Fibroblast of skin of right biceps (primary cell): ENCODE data around the gene NOL8.

Experiments
- DNase-seq: peaks from one replicate; pipeline ENCODE4 v3.0.0-alpha.2; 2013

NOL8 gene

DNA sequence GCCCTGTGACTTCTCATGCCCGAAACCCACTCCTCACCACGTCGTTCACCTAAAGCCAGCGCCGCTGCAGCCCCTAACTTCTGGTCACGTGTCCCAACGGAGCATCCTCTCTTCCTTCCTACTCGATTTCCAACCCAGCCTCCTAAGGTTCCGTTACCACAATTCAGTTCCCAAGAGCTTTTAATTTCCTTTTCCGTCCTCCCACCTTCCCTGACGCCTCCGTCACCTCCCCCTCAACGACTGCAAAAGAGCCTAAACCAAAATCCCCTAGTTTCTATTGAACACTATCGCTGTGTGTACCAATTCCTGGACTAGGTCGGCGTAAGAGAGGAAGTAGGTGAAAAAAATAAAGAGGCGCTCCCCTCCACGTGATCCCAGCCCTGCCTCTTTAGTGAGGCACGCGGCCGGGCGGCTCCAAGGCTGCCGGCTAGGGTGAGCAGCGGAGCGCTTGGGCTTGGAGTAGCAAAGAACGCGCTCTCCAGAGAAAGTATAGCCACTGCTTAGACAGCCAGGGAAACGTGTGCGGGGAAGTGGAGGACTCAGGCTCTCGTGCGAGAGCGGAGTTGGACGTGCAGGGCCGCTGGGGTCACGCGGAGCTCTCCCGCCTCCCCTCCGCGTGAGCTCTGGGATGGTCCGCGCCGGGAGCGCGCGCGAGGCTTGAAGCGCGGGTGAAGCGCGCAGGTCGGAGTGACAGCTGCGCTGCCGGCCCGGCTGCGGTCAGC is at the start of gene NOL8, which contains the start of gene CENPP:
Gene NOL8 (minus strand): TSS at position 82 of the 722 bp plus-strand sequence. CDS start 1,189 bp downstream, outside the sequence.
Gene CENPP (plus strand): TSS at position 685 of the 722 bp plus-strand sequence.
- DNase-seq, result peak; percentile 90

DNA sequence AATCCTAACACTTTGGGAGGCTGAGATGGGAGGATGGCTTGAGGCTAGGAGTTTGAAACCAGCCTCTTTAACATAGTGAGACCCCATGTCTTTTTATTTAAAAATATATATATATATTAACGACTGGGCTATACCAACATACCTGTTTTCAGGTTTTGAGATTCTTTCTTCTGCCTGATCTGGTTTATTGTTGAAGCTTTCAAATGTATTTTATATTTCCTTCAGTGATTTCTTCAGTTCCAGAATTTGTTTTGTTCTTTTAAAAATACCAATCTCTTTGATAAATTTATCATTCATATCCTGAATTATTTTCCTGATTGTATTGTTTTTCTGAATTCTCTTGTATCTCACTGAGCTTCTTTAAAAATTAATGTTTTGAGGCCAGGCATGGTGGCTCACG is 48.0 kb upstream of the NOL8 start:
- DNase-seq, result no peak

DNA sequence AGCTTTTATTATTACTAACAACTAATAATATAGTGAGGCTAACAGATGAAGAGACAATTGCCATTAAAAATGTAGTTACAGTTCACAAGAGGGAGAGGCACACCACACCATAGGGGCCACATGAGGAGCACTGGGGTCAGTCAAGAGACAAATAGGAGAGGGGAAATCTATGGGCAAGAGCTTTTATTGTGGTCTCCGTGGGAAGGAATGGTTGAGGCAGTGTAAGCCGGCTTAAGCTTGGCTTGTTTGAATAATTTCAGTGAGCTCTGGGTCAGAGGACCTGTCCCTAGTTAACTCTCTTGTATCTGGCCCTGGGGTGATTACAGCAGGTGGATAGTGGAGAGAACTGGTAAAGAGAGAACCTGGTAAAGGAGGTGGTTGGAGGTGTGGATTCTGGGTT is 43.9 kb upstream of the NOL8 start:
- DNase-seq, result no peak

DNA sequence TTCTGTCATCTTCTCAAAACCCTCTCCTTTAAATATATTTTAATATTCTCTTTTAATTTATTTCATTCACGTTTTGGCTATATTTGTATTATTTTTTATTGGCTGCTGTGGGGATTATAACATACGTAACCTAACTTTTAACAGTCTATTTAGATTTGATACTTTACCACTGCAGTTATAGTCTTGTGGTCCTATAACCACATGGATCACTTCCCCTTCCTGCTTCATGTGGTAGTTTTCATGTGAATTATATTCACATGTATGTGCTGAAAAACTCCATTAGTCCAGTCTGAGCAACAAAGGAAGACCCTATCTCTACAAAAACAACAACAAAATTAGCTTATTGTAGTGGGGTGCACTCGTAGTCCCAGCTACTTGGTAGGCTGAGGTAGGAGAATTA is 34.9 kb upstream of the NOL8 start:
- no peak for DNase-seq

DNA sequence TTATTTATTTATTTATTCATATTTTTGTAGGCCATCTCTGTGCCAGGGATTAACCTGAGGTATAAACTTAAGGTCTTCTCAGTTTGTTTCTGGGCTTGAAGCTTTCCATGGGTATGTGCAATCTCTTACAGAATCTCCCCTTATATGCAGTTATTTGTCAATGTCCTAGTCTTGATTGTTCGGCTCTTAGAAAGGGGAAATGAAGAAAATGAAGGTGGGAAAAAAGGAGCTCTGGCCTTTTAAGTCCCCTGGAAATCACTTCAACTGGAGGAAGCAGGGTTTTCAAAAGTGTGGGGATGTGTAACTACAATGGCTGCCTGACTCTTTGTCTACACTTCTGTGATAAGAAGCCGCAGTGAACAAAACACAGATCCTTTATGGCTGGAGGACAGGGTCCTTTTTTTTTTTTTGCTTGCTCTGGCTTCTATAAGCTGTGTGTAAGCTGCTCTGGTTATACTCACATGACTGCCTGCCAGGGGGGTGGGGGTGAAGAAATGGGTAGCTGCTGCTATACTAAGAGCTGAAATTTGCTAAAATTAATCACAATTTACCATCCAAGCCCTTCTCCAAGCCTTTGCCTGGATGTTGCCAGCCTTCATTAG is 34.3 kb upstream of the NOL8 start:
- DNase-seq, result no peak

DNA sequence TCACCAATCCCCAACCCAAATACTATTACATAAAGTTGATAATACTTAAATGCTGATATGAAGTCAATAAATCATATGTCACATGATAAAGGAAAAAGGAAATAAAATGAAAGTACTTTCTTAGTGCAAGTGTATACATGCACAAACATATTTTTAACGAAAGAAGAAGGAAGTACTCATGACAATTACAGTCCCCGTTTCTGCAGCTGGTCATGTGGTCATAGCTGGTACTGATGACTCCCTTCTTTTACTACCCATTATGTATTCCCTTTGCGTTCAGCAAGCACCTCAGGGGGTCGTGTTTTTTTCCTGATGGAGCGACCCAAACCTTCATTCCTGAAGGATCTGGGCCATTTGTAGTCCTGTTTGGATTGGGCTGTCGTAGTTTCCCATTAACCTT is 27.9 kb upstream of the NOL8 start:
- no peak for DNase-seq

DNA sequence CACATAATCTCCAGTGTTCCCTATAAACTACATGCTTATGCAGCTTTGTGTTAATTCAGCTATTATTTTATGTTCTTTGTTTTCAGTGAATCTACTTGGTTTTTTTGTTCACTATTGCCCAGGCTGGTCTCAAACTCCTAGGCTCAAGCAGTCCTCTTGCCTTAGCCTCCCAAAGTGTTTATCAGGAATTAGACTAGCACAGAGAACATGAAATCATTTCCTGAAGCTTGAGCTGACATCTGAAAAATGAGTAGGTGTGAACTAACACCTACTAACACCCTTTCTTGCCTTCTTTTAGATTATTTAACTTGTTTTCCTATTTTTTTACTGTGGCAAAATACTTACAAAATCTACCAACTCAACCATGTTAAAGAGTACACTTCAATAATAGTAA is 25.6 kb upstream of the NOL8 start:
- no peak for DNase-seq

DNA sequence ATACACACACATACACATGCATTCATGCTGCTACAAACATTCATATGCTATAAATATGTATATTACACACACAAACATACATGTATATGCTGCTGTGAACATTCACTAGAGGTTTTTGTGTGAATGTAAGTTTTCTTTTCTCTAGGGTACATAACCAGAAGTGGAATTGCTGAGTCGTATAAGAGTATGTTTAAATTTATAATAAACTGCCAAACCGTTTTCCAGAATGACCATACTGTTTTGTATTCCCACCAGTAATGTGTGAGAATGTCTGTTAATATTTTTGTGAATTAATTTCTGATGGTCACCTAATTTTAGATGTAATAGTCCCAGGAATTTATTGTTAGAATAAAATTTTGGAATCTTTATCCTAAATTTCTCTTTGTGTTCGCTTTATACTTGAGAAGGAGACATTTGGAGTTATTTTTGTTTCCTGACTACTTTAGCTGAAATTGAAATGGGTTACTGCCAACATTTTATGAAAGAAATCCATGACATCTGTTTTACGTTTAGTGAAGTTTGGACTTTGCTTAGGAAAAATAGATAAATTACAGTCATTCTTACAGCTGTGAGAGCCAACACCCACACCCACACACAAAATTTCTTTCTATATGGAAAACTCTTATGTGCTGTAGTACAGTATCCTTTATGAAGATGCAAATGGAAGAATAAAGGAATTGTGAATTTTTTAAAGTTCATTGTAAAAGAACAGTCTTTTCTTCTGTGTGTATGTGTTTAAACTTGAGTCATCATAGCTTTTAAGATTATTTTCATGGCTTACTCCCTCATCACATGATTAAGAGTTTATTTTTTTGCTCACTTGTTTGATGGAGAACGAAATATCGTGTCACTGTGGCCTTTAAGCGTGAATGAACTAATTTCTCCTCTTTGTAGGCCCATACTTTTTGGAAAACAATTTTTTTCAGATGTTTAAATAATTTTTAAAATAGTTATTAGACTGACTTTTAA is 24.9 kb upstream of the NOL8 start:
- peak; percentile 70 for DNase-seq

DNA sequence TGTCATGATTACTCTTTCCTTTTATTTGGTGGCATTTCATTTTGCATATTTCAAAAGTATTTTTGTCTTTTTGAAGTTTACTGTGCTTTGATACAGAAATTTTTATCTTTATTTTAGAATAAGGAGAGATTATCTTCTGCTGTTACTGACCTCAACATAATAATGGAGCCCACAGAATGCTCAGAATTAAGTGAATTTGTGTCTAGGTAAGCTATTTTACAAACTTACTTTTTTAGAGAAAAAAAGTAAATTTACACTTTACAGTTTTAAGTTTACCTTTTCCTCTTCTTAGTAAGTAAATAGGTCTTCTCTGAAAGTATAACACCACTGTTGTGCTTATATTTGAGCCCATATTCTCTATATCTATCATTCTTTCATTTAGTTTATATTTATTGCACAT is 20.4 kb upstream of the NOL8 start:
- DNase-seq, result no peak

DNA sequence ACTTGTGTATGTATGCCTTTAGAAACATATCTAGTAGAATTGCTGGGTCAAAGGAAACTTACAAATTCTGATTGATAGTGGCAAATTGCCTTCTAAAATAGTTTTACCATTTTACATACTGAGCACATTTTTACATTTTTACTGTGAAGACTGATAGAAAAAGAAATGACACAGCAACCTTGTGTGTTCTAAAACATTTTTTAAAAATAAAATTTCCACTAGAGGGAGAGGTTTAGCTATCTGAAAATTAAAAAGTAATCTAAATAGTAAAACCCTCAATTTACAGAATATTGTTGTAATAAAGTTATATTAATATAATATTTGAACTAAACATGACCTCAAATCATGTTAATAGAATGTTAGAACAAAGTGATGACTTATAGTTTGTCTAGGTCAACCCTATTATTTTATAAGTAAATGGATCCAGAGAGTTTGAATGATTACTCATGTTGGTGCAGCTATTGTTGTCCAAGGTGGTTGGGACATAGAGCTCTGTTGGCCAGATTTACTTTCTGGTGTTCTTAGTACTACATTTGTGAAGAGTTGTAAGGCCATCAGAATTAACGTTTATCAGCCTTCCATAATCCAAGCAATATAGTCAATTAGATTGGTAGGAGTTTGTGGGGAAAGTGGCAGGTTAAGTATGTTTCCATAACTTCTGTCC is 17.8 kb upstream of the NOL8 start:
- DNase-seq, result peak; percentile 17

DNA sequence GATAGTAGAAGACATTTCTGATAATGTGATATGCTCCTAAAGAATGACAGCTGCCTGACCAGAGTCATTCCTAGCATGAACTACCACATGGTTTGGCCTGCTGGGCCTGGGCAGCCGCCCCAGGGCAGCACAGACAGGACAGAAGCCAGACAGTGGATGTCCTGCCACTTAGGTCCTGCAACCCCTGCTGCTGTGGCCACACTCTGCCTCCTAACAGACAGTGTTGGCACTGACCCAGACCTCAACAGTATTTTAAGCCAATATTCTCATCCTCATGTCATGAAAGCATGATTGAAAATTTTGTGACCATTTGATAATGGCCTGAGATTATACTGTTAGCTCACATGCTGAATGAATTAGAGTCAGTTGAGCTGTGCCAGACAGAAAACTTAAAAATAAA is 16.4 kb upstream of the NOL8 start:
- DNase-seq, result no peak

DNA sequence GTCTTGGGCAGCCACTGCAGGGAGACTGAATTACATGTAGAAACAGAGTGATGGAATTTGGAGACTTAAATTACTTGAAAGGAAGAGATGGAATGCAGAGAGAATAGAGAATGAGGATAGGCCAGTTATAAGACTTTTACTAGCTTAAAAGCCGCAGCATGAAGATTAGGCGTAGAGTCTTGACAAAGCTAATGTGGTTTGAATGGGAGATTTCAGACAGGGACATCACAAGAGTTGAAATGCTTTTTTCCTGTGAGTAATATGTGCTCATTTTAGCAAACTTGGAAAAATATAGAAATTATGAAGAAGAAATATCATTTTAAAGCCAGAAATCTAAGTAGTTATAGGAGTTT is 8.1 kb upstream of the NOL8 start:
- DNase-seq, result no peak

DNA sequence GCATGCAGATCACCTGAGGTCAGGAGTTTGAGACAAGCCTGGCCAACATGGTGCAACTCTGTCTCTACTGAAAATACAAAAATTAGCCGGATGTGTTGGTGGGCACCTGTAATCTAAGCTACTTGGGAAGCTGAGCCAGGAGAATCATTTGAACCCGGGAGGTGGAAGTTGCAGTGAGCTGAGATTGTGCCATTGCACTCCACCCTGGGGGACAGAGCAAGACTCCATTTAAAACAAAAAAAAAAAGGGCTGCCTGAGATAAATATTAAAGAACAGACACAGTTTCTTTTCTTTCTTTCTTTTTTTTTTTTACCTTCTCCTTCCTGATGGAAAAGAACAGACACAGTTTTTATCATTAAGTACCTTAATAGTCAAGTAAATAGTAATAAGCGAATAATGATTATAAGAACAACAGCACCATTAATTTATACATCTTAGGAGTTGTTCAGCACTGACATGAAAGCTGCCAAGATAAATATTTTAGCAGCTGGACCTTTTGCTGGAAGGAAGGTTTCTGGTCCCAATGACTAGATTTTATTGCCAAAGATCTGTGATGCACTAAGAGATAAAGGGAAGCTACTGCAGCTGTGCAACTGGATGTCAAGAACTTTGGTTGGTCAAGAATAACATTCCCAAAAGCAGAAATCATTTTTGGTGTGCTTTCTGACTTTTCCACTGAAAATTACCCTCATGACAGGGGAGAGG is 7.6 kb upstream of the NOL8 start:
- DNase-seq, result no peak

DNA sequence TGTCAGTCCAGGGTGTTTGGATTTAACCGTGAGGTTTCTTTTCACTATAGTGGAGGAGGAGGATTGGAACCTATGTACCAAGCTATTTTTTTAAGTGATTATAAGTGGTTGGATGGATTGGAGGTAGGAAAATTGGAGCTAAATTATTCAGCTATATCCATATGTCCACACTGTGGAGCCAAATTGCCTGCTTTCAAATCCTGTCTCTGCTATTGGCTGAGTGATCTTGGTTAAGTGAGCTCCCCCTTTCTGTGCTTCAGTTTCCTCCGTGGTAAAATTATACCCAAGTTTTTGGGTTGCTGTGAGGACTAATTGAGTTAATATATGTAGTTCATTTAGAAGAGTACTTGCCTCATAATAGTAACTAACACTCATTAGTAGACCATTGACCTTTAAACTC is 3.1 kb upstream of the NOL8 start:
- peak; percentile 59 for DNase-seq

DNA sequence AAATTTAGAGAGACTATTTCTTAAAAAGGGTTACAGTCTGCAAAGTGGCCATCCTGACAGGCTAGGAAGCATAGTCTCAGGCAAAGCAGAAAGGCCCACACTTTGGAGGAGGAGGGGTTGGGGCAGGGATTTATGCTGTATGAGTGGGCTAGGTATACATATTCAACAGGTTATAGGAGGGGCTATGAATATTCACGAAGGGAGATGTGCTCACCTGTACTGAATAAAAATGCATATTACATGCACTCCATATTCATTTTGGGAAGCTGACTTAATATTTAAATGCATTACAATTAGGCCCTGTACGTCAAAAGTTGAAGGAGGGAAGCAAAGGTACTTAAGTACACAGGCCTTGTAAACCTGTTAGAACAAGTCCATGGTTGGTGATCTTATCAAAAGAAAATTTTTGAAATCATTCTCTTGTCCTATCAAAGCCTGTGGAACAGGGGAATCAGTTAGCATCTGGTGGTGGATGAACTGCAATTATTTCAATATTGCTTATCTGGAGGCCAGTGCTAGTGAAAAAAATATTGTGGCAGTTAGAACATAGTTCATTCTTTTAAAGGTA is 2.2 kb upstream of the NOL8 start:
- no peak for DNase-seq

DNA sequence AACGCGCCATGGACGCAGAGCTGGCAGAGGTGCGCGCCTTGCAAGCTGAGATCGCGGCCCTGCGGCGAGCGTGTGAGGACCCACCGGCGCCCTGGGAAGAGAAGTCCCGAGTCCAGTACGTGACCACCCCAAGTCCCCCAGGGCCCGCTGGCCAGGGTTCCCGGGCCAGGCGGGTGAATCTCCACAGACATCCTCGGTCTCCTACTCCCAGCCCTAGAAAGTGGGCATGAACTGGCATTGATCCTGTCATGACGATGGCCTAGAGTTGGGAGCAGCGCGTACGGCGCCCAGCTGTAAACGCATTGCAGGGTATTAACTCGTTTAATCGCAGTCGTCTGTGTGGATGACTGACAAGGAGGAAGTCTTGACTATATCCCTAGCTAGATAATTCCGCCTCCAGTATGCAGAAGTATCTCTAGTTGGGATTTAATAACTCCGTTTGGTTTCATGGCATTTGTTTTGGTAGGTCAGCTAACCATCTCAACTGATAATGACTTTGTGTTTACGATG is 896 bp upstream of the NOL8 start:
- DNase-seq, result peak; percentile 10

DNA sequence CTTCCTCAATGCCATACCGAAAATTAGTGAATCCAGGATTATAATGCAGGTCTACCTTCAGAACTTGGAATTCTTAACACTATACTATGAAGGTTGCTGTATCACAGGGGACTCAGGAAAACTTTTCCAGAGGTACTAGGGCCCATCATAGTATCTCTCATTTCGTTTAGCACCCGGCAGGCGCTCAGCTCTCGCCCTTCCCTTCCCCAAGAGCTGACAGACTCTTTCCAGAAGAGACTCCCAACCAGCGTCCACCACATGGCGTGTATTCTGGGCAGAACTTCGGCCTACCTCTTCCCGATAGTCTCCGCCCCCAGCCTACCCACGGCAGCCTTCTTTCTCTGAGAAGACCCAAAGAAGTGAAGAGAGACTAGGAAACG is 271 bp downstream of the NOL8 start:
- no peak for DNase-seq

DNA sequence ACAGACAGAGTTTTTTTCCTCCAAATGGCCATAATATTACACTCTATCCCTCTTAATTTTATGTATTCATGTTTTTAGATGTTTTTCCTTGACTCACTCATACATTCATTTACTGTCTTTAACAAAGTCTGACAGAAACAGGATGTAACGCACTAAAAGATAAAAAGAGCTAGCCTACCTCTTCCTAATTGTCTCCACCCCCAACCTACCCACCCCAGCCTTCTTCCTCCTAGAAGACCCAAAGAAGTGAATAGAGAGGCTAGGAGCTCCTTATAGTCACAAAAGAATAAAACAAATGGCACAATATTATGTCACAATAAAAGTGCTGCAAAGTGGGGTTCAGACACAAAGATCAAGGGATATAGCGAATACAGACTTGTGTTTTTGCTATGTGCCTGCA is 719 bp downstream of the NOL8 start:
- no peak for DNase-seq

DNA sequence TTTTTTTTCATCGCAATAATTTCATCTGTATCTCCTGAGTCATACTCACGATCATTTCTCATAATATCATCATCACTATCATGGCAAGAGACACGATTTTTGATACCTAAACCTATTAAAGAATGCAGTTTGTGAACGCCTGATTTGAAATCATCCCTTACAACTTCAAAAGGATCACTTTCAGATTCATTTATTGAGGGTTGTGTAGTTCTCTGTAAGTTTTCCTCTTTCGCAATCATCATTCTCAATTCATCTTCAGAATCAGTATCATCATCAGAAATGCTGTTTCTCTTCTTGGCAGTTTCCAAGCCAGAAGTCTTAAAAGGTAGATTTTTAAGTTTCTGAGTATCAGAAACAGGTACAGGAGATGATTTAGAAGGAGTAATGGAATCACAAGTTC is 9.7 kb downstream of the NOL8 start:
- DNase-seq, result no peak

DNA sequence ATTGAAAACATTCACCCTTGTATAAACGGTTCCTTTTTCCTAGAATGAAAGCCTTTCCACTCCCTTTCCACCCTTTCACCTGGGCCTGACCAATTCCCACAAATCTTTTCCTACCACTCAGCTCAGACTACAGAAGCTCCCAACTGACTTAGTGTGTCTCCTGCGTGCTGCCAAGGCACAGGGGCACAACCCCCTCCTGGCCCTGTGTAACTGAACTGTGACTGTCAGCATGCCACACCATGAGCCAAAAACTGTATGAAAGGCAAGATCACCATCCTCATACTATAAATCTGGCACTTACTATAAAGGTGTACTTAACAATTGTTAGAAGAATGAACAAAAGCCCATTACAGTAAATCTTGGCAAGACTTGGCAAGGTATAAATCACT is 11.5 kb downstream of the NOL8 start:
- DNase-seq, result no peak

DNA sequence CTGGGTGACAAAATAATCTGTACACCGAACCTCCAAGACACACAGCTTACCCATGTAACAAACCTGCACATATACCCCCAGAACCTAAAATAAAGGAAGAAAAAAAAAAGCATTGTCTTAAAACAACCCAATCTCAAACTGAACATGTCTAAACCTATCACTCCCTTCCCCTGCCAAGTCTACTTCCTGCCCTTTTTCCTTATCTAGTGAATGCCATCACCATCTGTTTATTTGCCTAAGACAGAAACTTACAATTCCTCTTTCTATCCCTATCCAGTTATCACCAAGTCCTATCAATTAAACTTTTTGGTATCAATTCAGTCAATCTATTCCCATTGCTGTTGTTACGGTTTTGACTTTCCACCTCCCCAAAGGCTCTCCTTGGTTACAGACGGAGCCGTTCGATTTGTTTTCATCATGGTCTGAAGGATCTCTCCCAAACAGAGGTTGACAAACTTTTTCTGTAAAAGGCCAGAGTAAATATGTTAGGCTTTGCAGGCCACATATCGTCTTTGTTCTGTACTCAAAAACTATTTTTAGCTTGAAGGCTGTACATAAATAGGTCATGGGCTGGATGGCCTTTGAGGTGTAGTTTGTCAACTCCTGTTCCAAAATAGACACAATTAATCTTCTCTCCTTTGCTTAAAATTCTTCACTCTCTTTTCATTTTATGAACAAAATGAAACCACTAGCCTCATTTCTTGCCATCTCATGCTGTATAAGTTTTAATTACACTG is 12.1 kb downstream of the NOL8 start:
- DNase-seq, result no peak
